B cell (primary cell): ENCODE measurements around the gene NOA1. TPM values are rescaled to one million over a fixed set of nuclear protein-coding genes. Genes with fewer than 3 reads are reported as not detected.

Experiments
- ATAC-seq: fragments of 200-7000 bp; cut with Tn5 transposase; one replicate; pipeline ENCODE4 v1.10.0; 2021; ENCODE audit warnings: low read depth, mild to moderate bottlenecking, moderate number of reproducible peaks, moderate library complexity
- CTCF ChIA-PET: fragments of 350-600 bp; sonication (Branson Sonifier 250); formaldehyde crosslinking; loops from one replicate; lab custom pipeline; 2021; ENCODE audit warnings: antibody characterized with exemption, inconsistent platforms; lab: Charles Lee
- POLR2A ChIA-PET: fragments of 350-600 bp; sonication (Branson Sonifier 250); formaldehyde crosslinking; loops from one replicate; lab custom pipeline; 2021; ENCODE audit warnings: antibody characterized with exemption; lab: Charles Lee
- DNase-seq: peaks from one replicate; pipeline ENCODE4 v3.0.0; 2013
- H2AFZ ChIP-seq: 2 replicates; pipeline ENCODE4 v1.6.1; 2012; ENCODE audit warnings: mild to moderate bottlenecking, low read depth, low read length; ENCODE audit not compliant: insufficient read depth, poor library complexity, severe bottlenecking
- H3K27ac ChIP-seq, 2 donors: 1 replicate in 1 of 2; 2 replicates in 1 of 2; pipeline ENCODE4 v1.5.1; 2012 to 2013; ENCODE audit warnings: low read length in 2 of 2, mild to moderate bottlenecking in 2 of 2, moderate library complexity in 1 of 2
- H3K27me3 ChIP-seq, 4 experiments: fragments of 200-600 bp in 1 of 4; sonication (generic) in 1 of 4; replicated peaks in 1 of 4; 1 replicate in 2 of 4; 2 replicates in 2 of 4; pipeline versions ENCODE4 v1.6.1 to v1.7.0; 2013 to 2016; ENCODE audit warnings: low read length in 3 of 4, mild to moderate bottlenecking in 2 of 4, mixed read lengths in 1 of 4, moderate library complexity in 1 of 4; ENCODE audit not compliant: insufficient read depth in 4 of 4, control insufficient read depth in 3 of 4; ENCODE audit errors: control extremely low read depth in 1 of 4
- H3K36me3 ChIP-seq, 2 experiments: replicated peaks in 1 of 2; 1 replicate in 1 of 2; 2 replicates in 1 of 2; pipeline versions ENCODE4 v1.6.1 to v1.7.1; 2013; ENCODE audit warnings: low read length in 1 of 2; ENCODE audit not compliant: insufficient read depth in 2 of 2, control insufficient read depth in 1 of 2; ENCODE audit errors: control extremely low read depth in 1 of 2, extremely low read depth in 1 of 2
- H3K4me1 ChIP-seq, 2 donors: fragments of 200-600 bp in 1 of 2; sonication (generic) in 1 of 2; 1 replicate in 1 of 2; 2 replicates in 1 of 2; pipeline versions ENCODE4 v1.5.1 to v1.6.1; 2013 to 2017; ENCODE audit warnings: low read length in 2 of 2; ENCODE audit not compliant: control insufficient read depth in 2 of 2, insufficient read depth in 2 of 2
- H3K4me2 ChIP-seq: replicated peaks from 2 replicates; pipeline ENCODE3; 2012; ENCODE audit warnings: mild to moderate bottlenecking, low read depth, low read length; ENCODE audit not compliant: poor library complexity, severe bottlenecking
- H3K4me3 ChIP-seq, 5 experiments: fragments of 200-600 bp in 1 of 5; sonication (generic) in 1 of 5; 1 replicate in 3 of 5; 2 replicates in 2 of 5; pipeline versions ENCODE4 v1.5.1 to v1.7.0; 2011 to 2016; ENCODE audit warnings: low read length in 4 of 5, mild to moderate bottlenecking in 4 of 5, low read depth in 2 of 5, control low read depth in 1 of 5, moderate library complexity in 1 of 5; ENCODE audit not compliant: insufficient read depth in 1 of 5; ENCODE audit errors: control extremely low read depth in 1 of 5, extremely low read depth in 1 of 5
- H3K79me2 ChIP-seq: fragments of 200-600 bp; sonication (generic); one replicate; pipeline ENCODE4 v1.6.0; 2016; ENCODE audit warnings: low read length; ENCODE audit not compliant: control insufficient read depth, insufficient read depth
- H3K9ac ChIP-seq: fragments of 200-600 bp; sonication (generic); 2 replicates; pipeline ENCODE4 v1.6.1; 2017; ENCODE audit warnings: mild to moderate bottlenecking, low read length, moderate library complexity
- H3K9me3 ChIP-seq, 3 donors: one replicate each; pipeline versions ENCODE4 v1.6.1 to v1.7.1; 2013; ENCODE audit warnings: low read length in 2 of 3; ENCODE audit not compliant: control insufficient read depth in 2 of 3, insufficient read depth in 1 of 3; ENCODE audit errors: control extremely low read depth in 1 of 3
- H4K20me1 ChIP-seq: 2 replicates; pipeline ENCODE4 v1.6.0; 2012; ENCODE audit warnings: mild to moderate bottlenecking, low read length; ENCODE audit not compliant: insufficient read depth, control insufficient read depth, poor library complexity, severe bottlenecking
- H3K27ac Mint-ChIP-seq: one replicate; pipeline ENCODE4 v1.8.0; 2021; ENCODE audit warnings: mixed read lengths
- H3K27me3 Mint-ChIP-seq: one replicate; pipeline ENCODE4 v1.8.0; 2021; ENCODE audit warnings: mixed read lengths
- H3K4me1 Mint-ChIP-seq: one replicate; pipeline ENCODE4 v1.8.0; 2021; ENCODE audit warnings: mixed read lengths
- H3K4me3 Mint-ChIP-seq: one replicate; pipeline ENCODE4 v1.8.0; 2021; ENCODE audit warnings: mixed read lengths
- H3K9me3 Mint-ChIP-seq: one replicate; pipeline ENCODE4 v1.8.0; 2022; ENCODE audit warnings: mixed read lengths; ENCODE audit not compliant: insufficient read depth
- EZH2 ChIP-seq: IDR thresholded peaks from 2 replicates; pipeline ENCODE4 v1.6.1; 2012; ENCODE audit warnings: borderline replicate concordance, low read depth, mild to moderate bottlenecking, moderate library complexity, low read length; ENCODE audit not compliant: insufficient read depth, poor library complexity, severe bottlenecking
- WGBS: methylation state at CpG from one replicate; pipeline ENCODE4 v1.1.5; 2013; ENCODE audit warnings: missing lambda C conversion rate; ENCODE audit not compliant: insufficient coverage; 5-methylcytosine and 5-hydroxymethylcytosine counted together
- intact Hi-C: fragments of 100-400 bp; cut with micrococcal nuclease; formaldehyde crosslinking; loops from one replicate; pipeline ENCODE4 v1.10.0; 2022
- polyA plus RNA-seq: library from polyadenylated mRNA; depleted of rRNA; stranded (reverse); fragments of >200 nt; gene quantifications from 2 replicates; pipeline ENCODE4 v1.2.3, GENCODE V29; 2012
- total RNA-seq, 2 donors: library from RNA; stranded (reverse); fragments of 120-200 nt in 1 of 2; gene quantifications; 1 replicate in 1 of 2; 2 replicates in 1 of 2; pipeline versions ENCODE4 v1.2.3 to v1.2.4, GENCODE V29; 2013 to 2022
- TF ChIP-seq, protein P1 (sequence below): fragments of 200-600 bp; IDR thresholded peaks from one replicate; pipeline ENCODE4 v1.8.0; 2022; ENCODE audit warnings: antibody characterized with exemption, mild to moderate bottlenecking

NOA1 gene
- total and polyA plus RNA-seq, 2 donors (not counting 1 experiment from before 2014, with no cell fraction given), result 17.4 to 22.7 TPM

DNA sequence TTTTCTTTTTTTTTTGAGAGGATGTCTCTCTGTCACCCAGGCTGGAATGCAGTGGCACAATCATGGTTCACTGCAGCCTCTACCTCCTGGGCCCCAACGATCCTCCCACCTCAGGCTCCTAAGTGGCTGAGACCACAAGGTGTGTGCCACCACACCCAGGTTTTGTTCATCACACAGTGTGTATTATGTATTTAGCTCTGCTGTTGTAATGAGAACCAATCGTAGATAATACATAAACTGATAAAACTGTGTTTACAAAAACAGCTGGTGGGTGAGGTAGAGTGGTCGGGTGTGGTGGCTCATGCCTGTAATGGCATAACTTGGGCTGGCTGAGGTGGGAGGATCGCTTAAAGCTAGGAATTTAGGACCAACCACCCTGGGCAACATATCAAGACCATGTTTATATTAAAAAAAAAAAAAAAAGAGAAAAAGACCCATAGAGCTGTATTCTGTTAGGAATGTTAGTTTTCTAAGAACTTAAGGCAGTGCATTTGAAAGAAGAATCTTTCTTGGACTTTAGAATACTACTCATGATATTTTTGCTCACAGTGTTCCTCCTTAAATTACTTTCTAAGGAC, 36.2 kb upstream of the NOA1 start:
- Histone ChIP-seq H3K4me2 (no peak overlapping the region), H3K27me3 (no peaks in the 10 kb centered on the region), H3K9me3 (no peaks in the 10 kb centered on the region), H3K36me3 (peaks cover 4 to 86% of the 10 kb centered on the region in 2 experiments), H3K79me2 (peaks cover 6% of the 10 kb centered on the region), H3K4me1 (no peaks in the 10 kb centered on the region), H3K27ac (no peak overlapping the region), H3K9ac (no peak overlapping the region), H3K4me3 (no peak overlapping the region), H4K20me1 (peaks cover 9% of the 10 kb centered on the region), H2AFZ (no peak overlapping the region)
- ATAC-seq (no peak), DNase-seq (no peak)
- CTCF ChIA-PET, result no interaction called here
- Mint-ChIP-seq H3K4me3 (no peak overlapping the region), H3K27ac (no peak overlapping the region), H3K27me3 (no peaks in the 10 kb centered on the region), H3K9me3 (no peaks in the 10 kb centered on the region), H3K4me1 (no peaks in the 10 kb centered on the region)
- WGBS, result no CpG with 5 or more reads among the region's 4 CpGs
- POLR2A ChIA-PET, result no interaction called here
- TF ChIP-seq, protein P1, sequence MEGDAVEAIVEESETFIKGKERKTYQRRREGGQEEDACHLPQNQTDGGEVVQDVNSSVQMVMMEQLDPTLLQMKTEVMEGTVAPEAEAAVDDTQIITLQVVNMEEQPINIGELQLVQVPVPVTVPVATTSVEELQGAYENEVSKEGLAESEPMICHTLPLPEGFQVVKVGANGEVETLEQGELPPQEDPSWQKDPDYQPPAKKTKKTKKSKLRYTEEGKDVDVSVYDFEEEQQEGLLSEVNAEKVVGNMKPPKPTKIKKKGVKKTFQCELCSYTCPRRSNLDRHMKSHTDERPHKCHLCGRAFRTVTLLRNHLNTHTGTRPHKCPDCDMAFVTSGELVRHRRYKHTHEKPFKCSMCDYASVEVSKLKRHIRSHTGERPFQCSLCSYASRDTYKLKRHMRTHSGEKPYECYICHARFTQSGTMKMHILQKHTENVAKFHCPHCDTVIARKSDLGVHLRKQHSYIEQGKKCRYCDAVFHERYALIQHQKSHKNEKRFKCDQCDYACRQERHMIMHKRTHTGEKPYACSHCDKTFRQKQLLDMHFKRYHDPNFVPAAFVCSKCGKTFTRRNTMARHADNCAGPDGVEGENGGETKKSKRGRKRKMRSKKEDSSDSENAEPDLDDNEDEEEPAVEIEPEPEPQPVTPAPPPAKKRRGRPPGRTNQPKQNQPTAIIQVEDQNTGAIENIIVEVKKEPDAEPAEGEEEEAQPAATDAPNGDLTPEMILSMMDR, result no peak
- no peak for TF ChIP-seq EZH2
- intact Hi-C loops, result no loop called here

GRCh38 chr4:56999751-57000150, 22.3 kb upstream of the NOA1 start:
- intact Hi-C loops, result no loop called here
- Mint-ChIP-seq H3K9me3 (no peaks in the 10 kb centered on the region), H3K27me3 (no peaks in the 10 kb centered on the region), H3K4me3 (no peak overlapping the region), H3K4me1 (no peaks in the 10 kb centered on the region), H3K27ac (no peak overlapping the region)
- WGBS, result no CpG with 5 or more reads among the region's 1 CpG
- H3K27me3 ChIP-seq, result no peaks in the 10 kb centered on the region
- DNase-seq (no peak), ATAC-seq (no peak)
- ChIA-PET CTCF (no interaction called here), POLR2A (no interaction called here)
- no peak overlapping the region for H2AFZ ChIP-seq
- H3K4me2 ChIP-seq, result no peak overlapping the region
- H4K20me1 ChIP-seq, result peaks cover 28% of the 10 kb centered on the region
- no peaks in the 10 kb centered on the region for H3K4me1 ChIP-seq
- TF ChIP-seq, protein P1, result no peak
- no peak for TF ChIP-seq EZH2
- no peaks in the 10 kb centered on the region for H3K9me3 ChIP-seq
- no peak overlapping the region for H3K4me3 ChIP-seq
- no peak overlapping the region for H3K9ac ChIP-seq
- H3K36me3 ChIP-seq, result peaks cover 1 to 76% of the 10 kb centered on the region in 2 experiments
- H3K79me2 ChIP-seq, result peaks cover 23% of the 10 kb centered on the region
- no peak overlapping the region for H3K27ac ChIP-seq
